Gastroesophageal sphincter (tissue), 4 donors: ENCODE results near the gene RABIF. TPM values are rescaled to one million over a fixed set of nuclear protein-coding genes. Genes with fewer than 3 reads are reported as not detected.

Experiments
- ATAC-seq: fragments of 150-250 bp; one replicate; pipeline ENCODE4 v1.9.1; 2016; ENCODE audit warnings: mild to moderate bottlenecking, moderate library complexity
- H3K27ac ChIP-seq, 4 donors: fragments of 200-600 bp; sonication (generic) in 3 of 4; 1 replicate in 3 of 4; 2 replicates in 1 of 4; pipeline ENCODE4 v1.5.1; 2016 to 2019
- H3K27me3 ChIP-seq: fragments of 200-600 bp; sonication (generic); one replicate; pipeline ENCODE4 v1.5.1; 2019
- H3K36me3 ChIP-seq, 2 donors: fragments of 200-600 bp; sonication (generic); one replicate each; pipeline ENCODE4 v1.5.1; 2019; ENCODE audit warnings: control low read depth in 1 of 2
- H3K4me1 ChIP-seq, 3 donors: fragments of 200-600 bp; sonication (generic); 1 replicate in 2 of 3; 2 replicates in 1 of 3; pipeline ENCODE4 v1.5.1; 2016 to 2019; ENCODE audit warnings: control low read depth in 2 of 3
- H3K4me3 ChIP-seq, 2 donors: fragments of 200-600 bp; sonication (generic); one replicate each; pipeline ENCODE4 v1.5.1; 2019; ENCODE audit warnings: mild to moderate bottlenecking in 1 of 2, moderate library complexity in 1 of 2
- H3K9me3 ChIP-seq, 3 donors: fragments of 200-600 bp; sonication (generic); one replicate each; pipeline ENCODE4 v1.5.1; 2017 to 2019; ENCODE audit warnings: control low read depth in 2 of 3
- CTCF ChIP-seq, 4 experiments: fragments of 200-600 bp in 2 of 4; fragments of 450-650 bp in 2 of 4; sonication (generic) in 1 of 4; IDR thresholded peaks; one replicate each; pipeline ENCODE4 v1.5.1; 2017 to 2019; ENCODE audit warnings: antibody characterized with exemption in 4 of 4, mild to moderate bottlenecking in 2 of 4, moderate library complexity in 2 of 4
- EP300 ChIP-seq: sonication (generic); formaldehyde crosslinking; IDR thresholded peaks from one replicate; pipeline ENCODE4 v1.6.1; 2017; ENCODE audit warnings: antibody characterized with exemption, mild to moderate bottlenecking
- POLR2A ChIP-seq, 2 donors: fragments of 450-650 bp; IDR thresholded peaks; one replicate each; pipeline ENCODE4 v1.6.1; 2017; ENCODE audit warnings: antibody characterized with exemption in 2 of 2, mild to moderate bottlenecking in 2 of 2, moderate library complexity in 1 of 2
- POLR2AphosphoS5 ChIP-seq: sonication (generic); formaldehyde crosslinking; IDR thresholded peaks from one replicate; pipeline ENCODE4 v1.6.1; 2017; ENCODE audit warnings: antibody characterized with exemption
- WGBS, 2 donors: methylation state at CpG; one replicate each; pipeline ENCODE4 v1.1.5; 2018; ENCODE audit warnings: low coverage in 1 of 2; 5-methylcytosine and 5-hydroxymethylcytosine counted together
- total RNA-seq, 4 donors: library from RNA; depleted of rRNA; stranded (reverse); fragments of >200 nt; gene quantifications; one replicate each; pipeline ENCODE4 v1.1.0, GENCODE V29; 2016

RABIF gene
- total RNA-seq, 4 donors from 2014 or later, result 4.7 to 7.3 (median 6.1) TPM

DNA sequence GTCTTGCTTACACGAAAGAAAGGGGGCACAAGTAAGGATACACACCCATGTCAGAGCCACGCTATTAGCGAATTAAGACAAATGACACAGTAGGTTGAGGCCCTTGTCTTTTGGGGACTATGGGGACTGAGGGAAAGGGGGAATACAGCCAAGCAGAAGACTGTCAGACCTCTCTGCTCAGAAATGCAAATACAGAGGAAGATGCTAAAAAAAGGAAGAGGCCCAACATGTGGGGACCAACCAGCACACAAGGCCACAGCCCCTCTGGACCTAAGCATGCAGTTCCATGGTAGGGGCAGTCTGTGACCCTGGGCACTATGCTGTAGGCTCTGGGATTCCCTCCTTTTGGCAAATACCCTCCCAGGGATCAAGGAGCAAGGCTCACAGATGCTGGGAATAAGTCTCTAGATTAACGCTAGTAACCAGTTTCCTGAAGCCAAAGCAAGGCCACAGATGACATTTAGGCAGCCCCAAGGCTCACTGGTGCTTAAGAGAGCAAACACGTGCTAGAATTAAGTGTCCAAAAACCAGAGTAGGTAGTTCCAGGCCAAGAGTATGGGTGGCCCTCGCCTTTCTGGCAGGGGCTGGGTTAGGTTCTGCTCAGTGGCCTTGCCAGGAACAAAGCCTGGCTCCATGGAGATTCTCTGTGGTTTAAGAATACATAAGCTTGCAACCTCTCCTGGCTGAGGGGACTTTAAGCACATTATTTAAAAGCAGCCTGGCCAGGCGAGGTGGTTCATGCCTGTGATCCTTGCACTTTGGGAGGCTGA lies 38.2 kb downstream of the RABIF start:
- no peak overlapping the region for H3K27ac ChIP-seq
- H3K9me3 ChIP-seq, result no peaks in the 10 kb centered on the region
- 88 to 91% methylated on average over 4 to 5 of the region's 7 CpGs for WGBS, 2 donors
- TF ChIP-seq EP300 (no peak), POLR2A (IDR thresholded peaks at IDR 0.05) (no peak), CTCF (IDR thresholded peaks at IDR 0.05) (no peak), POLR2AphosphoS5 (no peak)
- H3K4me1 ChIP-seq, result no peaks in the 10 kb centered on the region
- no peak for ATAC-seq
- no peak overlapping the region for H3K4me3 ChIP-seq
- no peaks in the 10 kb centered on the region for H3K27me3 ChIP-seq
- no peaks in the 10 kb centered on the region for H3K36me3 ChIP-seq

DNA sequence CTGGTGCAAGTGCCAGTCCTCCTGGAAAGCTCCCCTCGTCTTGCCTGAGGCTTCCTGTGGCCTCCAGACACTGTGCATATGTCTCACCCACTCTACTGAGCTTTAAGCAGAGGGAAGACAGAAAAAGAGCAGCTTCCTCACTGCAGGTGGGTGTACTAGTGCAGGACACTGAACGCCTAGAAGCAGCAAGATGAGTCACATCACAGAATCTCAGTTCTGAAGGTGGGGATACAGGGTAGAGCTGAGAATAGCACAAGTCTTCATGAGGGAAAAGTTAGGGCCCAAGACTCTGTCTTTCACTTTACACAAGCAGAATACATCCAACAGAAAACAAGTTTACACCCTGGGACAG lies 40.8 kb downstream of the RABIF start:
- Histone ChIP-seq H3K27me3 (no peaks in the 10 kb centered on the region), H3K9me3 (no peaks in the 10 kb centered on the region), H3K4me3 (no peak overlapping the region), H3K4me1 (no peaks in the 10 kb centered on the region), H3K36me3 (no peaks in the 10 kb centered on the region), H3K27ac (no peak overlapping the region)
- TF ChIP-seq POLR2AphosphoS5, result no peak
- no peak for TF ChIP-seq CTCF (IDR thresholded peaks at IDR 0.05)
- no peak for TF ChIP-seq POLR2A (IDR thresholded peaks at IDR 0.05)
- TF ChIP-seq EP300, result no peak
- WGBS, 2 donors, result 72% methylated on average over 2 of the region's 2 CpGs; no CpG with 5 or more reads in 1 of the 2 donors
- ATAC-seq, result no peak

DNA sequence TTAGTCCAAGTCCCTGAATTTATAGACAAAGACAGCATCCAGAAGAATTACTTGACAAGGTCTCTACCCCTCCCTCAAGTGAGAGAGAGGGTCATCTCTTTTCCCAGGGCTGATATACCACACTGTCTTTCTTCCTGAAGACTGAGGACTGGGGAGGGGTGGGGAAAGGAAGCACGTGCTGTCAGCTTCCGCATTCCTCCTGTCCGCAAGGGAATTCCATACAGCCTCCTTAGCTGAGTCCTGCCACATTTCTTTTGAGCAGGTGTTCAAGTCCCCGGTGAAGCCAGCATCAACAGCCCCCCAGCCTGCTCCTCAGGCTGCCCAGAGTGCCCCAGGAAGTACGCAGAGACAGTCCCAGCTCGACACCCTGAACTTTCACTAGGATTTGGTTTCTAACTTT lies 44.0 kb downstream of the RABIF start:
- H3K27ac ChIP-seq, result no peak overlapping the region

DNA sequence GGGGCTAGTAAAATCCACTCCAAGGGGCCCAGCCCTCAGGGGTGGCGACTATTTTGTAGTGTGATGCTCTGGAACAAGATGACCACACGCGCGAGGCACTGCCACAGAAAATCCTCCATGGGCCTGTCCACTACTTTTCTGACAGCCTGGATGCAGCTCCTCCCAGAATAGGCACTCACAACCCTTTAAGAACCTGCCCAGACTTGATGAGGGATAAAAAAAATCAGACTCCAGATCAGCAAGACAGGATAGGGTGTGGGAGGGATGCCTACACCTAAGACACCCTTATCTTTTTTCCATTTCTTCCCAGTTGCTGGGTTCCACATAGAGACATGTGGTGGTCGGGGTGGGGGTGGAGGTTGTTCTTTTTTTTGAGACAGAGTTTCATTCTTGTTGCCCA lies 44.7 kb downstream of the RABIF start:
- Histone ChIP-seq H3K27ac (no peak overlapping the region), H3K27me3 (no peaks in the 10 kb centered on the region), H3K9me3 (no peaks in the 10 kb centered on the region), H3K36me3 (no peaks in the 10 kb centered on the region), H3K4me1 (no peaks in the 10 kb centered on the region), H3K4me3 (no peak overlapping the region)
- WGBS, 2 donors, result 80 to 95% methylated on average over 1 to 4 of the region's 5 CpGs
- no peak for ATAC-seq
- TF ChIP-seq CTCF (IDR thresholded peaks at IDR 0.05), result no peak
- TF ChIP-seq POLR2AphosphoS5, result no peak
- TF ChIP-seq POLR2A (IDR thresholded peaks at IDR 0.05), result no peak
- no peak for TF ChIP-seq EP300

More for the DNA sequence above, 44.0 kb downstream of the RABIF start:
- Histone ChIP-seq H3K4me1 (no peaks in the 10 kb centered on the region), H3K9me3 (no peaks in the 10 kb centered on the region), H3K36me3 (no peaks in the 10 kb centered on the region), H3K27me3 (no peaks in the 10 kb centered on the region), H3K4me3 (no peak overlapping the region)
- TF ChIP-seq CTCF (IDR thresholded peaks at IDR 0.05) (no peak), POLR2A (IDR thresholded peaks at IDR 0.05) (no peak), POLR2AphosphoS5 (no peak), EP300 (no peak)
- no peak for ATAC-seq
- 48 to 68% methylated on average over 3 to 6 of the region's 6 CpGs for WGBS, 2 donors

DNA sequence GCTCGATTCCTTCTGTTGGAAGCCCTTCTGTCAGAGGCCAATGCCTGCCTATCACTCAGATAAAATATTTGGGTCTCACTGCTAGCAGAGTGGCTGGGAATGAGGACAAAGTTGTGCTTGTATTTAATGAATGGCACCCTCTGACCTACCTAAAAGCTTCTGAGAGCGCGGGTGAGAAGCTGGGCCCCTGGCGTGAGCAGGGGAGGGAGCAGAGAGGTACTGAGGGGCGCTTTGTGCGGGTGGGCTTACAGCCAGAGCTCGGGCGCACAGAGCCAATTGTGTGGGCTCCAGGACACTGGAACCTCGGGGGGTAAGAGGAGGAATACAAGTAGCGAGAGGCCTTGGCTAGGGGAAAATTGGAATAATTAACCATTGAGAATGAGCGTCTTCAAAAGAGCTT lies 45.9 kb downstream of the RABIF start:
- no peak for TF ChIP-seq POLR2AphosphoS5
- TF ChIP-seq POLR2A (IDR thresholded peaks at IDR 0.05), result no peak
- TF ChIP-seq EP300, result no peak
- TF ChIP-seq CTCF (IDR thresholded peaks at IDR 0.05), result no peak
- no peak for ATAC-seq
- Histone ChIP-seq H3K36me3 (no peaks in the 10 kb centered on the region), H3K4me3 (no peak overlapping the region), H3K9me3 (no peaks in the 10 kb centered on the region), H3K4me1 (no peaks in the 10 kb centered on the region), H3K27ac (no peak overlapping the region), H3K27me3 (no peaks in the 10 kb centered on the region)
- WGBS, 2 donors, result 58 to 59% methylated on average over 6 to 10 of the region's 11 CpGs
